ENCODE results near the gene MPEG1. TPM values are rescaled to one million over a fixed set of nuclear protein-coding genes. Genes with fewer than 3 reads are reported as not detected.

Gene MPEG1
- total RNA-seq, 1 experiment from 2014 or later: not detected

- H3K27ac Mint-ChIP-seq: no peak overlapping the region
- Histone ChIP-seq H3K4me1 (ENCODE audit: insufficient read depth, low read length) (no peaks in the 10 kb centered on the region), H2BK5ac (ENCODE audit: insufficient read length, low read length) (no peak overlapping the region), H3K18ac (ENCODE audit: insufficient read length, low read depth, low read length) (no peak overlapping the region), H3K27me3 (ENCODE audit: insufficient read depth, low read length) (no peaks in the 10 kb centered on the region), H3K23me2 (ENCODE audit: insufficient read length, low read depth, low read length, poor library complexity, severe bottlenecking) (no peaks in the 10 kb centered on the region), H3K9me3 (ENCODE audit: control insufficient read depth, low read depth, low read length) (peaks cover 6% of the 10 kb centered on the region), H3K14ac (ENCODE audit: insufficient read depth, low read length) (no peak overlapping the region), H3K4me2 (ENCODE audit: insufficient read depth, insufficient read length, low read length) (no peak overlapping the region), H2BK15ac (ENCODE audit: low read depth, low read length) (no peak overlapping the region), H4K5ac (ENCODE audit: insufficient read length, low read depth, low read length) (no peak overlapping the region), H2AK5ac (ENCODE audit: insufficient read length, low read length) (no peak overlapping the region), H3K4ac (ENCODE audit: low read depth, low read length) (no peak overlapping the region), H3K56ac (ENCODE audit: insufficient read length, low read depth, low read length) (no peak overlapping the region), H3K79me1 (ENCODE audit: insufficient read depth, low read depth, low read length, poor library complexity, severe bottlenecking) (peaks cover 3% of the 10 kb centered on the region), H3K79me2 (ENCODE audit: insufficient read depth, low read length) (no peaks in the 10 kb centered on the region), H3K9ac (ENCODE audit: extremely low read depth, insufficient read length, low read length) (no peak overlapping the region), H2BK120ac (ENCODE audit: low read depth, low read length, poor library complexity, severe bottlenecking) (no peak overlapping the region), H4K91ac (ENCODE audit: insufficient read length, low read depth, low read length) (no peak overlapping the region), H3K27ac (ENCODE audit: insufficient read length, low read depth, low read length) (no peak overlapping the region), H2BK12ac (ENCODE audit: insufficient read length, low read depth, low read length) (no peak overlapping the region), H3K23ac (ENCODE audit: insufficient read length, low read depth, low read length) (no peak overlapping the region), H3T11ph (ENCODE audit: low read length) (no peak overlapping the region), H4K20me1 (ENCODE audit: control insufficient read depth, insufficient read depth, insufficient read length) (no peaks in the 10 kb centered on the region), H4K8ac (replicated peaks; ENCODE audit: insufficient read length, low read depth, low read length) (no peak overlapping the region), H2AFZ (ENCODE audit: low read length) (no peak overlapping the region), H2BK20ac (ENCODE audit: low read depth, low read length, poor library complexity, severe bottlenecking) (no peak overlapping the region)
- H3K9me3 Mint-ChIP-seq: peaks cover 0 to 4% of the 10 kb centered on the region in 2 experiments; a peak in 3 of 5 replicates
- DNase-seq: no peak
- no peak for TF ChIP-seq CTCF (conservative IDR thresholded peaks at IDR 0.05)
- no peak overlapping the region for H3K4me3 Mint-ChIP-seq
- H3K4me1 Mint-ChIP-seq: no peaks in the 10 kb centered on the region; a peak in 1 of 4 replicates
- H3K36me3 Mint-ChIP-seq (ENCODE audit: insufficient read depth in 1 of 3, low read depth in 3 of 3): peaks cover 39 to 75% (median 58%) of the 10 kb centered on the region in 3 experiments
- H3K27me3 Mint-ChIP-seq (ENCODE audit: low read depth): no peaks in the 10 kb centered on the region; the same call in 1 of the 2 replicates
- WGBS (ENCODE audit: extremely low coverage, insufficient read length, low lambda C conversion rate): no CpG with 5 or more reads among the region's 8 CpGs
These were observed 20.8 kb downstream of the MPEG1 start for GRCh38 chr11:59191890-59192289.
